ENCODE data around the gene GRIA4.

GRCh38 chr11:105989124-105989523 lies 379.3 kb downstream of the GRIA4 start:
- no peak for TF ChIP-seq CTCF (IDR thresholded peaks at IDR 0.05)
- TF ChIP-seq POLR2A (IDR thresholded peaks at IDR 0.05), result no peak

Measured in uterus (tissue), 2 donors.